ENCODE measurements around the gene CALML6.
"Not testable (repeated sequence)": the region's sequence is repeated elsewhere in the genome, so short reads cannot be mapped to it uniquely, and the experiment has no call there.

CALML6 gene, protein sequence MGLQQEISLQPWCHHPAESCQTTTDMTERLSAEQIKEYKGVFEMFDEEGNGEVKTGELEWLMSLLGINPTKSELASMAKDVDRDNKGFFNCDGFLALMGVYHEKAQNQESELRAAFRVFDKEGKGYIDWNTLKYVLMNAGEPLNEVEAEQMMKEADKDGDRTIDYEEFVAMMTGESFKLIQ

DNA sequence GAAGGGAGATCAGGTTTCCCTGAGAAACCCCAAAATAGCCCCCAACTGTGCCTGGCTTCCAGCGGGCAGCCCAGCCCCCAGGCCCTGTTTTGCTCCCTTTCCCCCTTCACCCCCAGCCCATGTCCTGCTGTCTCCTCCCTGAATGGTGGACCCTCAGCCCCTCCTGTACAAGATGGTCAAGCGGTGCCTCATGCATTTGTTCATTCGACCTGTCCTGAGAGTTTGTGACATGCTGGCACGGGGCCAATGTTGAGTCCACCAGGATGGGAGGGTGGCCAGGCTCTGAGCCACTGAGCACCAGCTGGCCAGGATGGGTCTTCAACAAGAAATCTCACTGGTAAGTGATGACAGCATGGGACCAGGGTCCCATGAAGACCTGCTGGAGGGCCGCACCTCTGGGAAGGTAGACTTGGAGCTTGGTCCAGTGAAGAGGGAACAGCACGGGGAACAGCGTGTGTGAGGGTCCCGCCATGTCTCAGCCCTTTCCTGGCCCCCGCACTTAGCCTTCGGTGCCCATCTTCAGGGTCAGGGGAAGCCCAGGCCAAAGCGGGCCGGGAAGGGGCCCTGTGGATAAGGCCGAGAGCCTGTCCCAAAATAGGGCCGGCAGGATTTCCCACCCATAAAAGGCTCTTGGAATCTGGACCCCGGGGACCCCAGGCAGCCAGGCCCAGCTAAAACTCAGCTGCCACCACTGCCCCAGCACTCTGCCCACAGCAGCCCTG is at the start of gene CALML6:
CALML6 (plus strand) TSS at position 290 of the 722 bp plus-strand sequence; CDS start at position 311, 21 bp downstream.
- FAIRE-seq: no peak
- DNase-seq (ENCODE audit: extremely low spot score, insufficient read length, low read depth): no peak

DNA sequence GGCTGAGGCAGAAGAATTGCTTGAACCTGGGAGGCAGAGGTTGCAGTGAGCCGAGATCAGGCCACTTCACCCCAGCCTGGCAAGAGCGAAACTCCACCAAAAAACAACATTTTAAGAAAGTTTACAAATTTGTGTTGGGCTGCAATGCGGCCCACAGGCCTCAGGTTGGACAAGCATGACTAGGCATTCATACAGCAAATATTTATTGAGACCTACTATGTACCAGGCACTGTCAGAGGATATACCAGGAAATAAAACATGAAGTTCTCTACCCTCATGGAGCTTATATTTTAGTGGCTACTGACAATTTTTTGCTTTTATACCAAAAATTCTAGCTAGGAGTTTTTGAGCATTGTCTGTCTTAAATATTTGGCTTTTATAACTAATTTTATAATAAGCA is 47.9 kb upstream of the CALML6 start:
- DNase-seq (ENCODE audit: extremely low spot score, insufficient read length, low read depth) (no peak), FAIRE-seq (no peak)

DNA sequence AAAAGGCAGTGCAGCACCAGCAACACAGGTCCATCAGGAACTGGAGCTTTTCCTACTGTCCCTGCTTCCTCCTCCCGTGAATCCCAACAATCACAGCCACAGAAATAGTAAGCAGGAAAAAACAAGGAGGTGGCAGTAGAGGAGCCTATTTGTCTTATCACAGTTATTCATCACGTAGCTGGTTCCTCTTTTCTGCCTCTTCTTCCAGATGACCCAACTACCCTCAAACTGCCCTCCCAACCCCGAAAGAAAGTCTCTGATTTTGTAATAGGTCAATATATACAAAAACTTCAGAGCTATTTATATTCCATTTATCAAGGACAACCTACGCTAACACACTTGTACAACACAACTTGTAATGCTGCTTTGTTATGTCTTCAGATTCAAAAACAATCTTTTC is 45.6 kb upstream of the CALML6 start:
- no peak for FAIRE-seq

DNA sequence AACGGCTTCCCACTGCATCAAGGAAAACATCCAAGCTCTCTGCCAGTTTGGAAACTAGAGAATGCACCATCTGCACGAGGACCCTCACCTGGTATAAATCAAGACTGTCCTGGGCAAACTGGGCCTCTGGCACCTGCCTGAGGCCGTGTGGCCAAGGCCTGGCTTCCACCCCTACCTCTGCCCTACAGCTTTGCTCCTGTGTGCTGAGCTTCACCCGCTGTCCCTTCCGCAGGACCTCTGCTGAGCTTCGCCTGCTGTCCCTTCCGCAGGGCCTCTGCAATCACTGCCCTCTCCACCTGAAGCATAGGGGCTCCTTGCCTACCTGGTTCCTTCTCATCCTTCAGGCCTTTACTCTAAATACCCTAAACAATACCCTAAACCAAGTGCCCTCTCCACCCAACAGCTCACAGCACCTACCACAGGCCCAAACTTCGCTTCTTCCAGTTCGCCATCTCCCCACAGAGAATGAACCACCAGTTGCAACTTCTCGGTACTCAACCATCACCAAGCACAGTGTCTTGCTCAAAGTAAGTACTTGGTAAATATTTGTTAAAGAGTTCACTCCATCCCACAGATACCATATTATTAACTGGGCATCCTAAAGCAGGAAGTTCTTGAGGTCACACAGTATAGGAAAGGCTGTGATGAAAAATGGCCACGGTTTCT is 42.6 kb upstream of the CALML6 start:
- FAIRE-seq (no peak), DNase-seq (ENCODE audit: extremely low spot score, insufficient read length, low read depth) (no peak)

More for the DNA sequence above, 45.6 kb upstream of the CALML6 start:
- DNase-seq (ENCODE audit: extremely low spot score, insufficient read length, low read depth): no peak

DNA sequence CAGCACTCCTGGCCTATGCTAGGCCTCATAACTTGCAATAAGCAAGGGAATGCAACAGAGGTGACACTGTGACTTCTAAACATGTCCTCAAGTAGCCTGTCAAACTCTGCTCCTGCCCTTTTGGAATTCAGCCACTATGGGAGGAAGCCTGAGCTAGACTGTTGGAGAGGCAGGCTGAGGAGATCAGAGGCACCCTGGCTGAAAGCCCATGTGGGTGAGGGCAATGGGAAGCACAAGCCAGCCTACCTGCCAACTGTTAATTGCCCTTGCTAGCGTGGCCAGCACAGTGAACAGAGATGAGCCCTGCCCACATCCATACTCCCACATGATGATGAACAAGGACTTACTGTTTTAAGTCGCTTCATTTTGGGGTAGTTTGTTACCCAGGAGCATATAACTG is 41.9 kb upstream of the CALML6 start:
- FAIRE-seq: no peak
- no peak for DNase-seq (ENCODE audit: extremely low spot score, insufficient read length, low read depth)

DNA sequence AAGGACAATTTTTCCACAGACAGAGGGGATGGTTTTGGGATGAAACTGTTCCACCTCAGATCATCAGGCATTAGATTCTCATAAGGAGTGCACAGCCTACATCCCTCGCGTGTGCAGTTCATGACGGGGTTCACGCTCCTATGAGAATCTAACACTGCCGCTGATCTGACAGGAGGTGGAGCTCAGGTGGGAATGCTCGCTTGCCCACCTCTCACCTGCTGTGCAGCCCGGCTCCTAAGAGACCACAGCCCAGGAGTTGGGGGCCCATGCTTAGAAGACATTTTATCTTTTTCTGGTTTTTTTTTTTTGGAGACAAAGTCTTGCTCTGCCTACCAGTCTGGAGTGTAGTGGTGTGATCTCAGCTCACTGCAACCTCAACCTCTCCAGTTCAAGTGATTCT is 40.2 kb upstream of the CALML6 start:
- FAIRE-seq (no peak), DNase-seq (ENCODE audit: extremely low spot score, insufficient read length, low read depth) (no peak)

DNA sequence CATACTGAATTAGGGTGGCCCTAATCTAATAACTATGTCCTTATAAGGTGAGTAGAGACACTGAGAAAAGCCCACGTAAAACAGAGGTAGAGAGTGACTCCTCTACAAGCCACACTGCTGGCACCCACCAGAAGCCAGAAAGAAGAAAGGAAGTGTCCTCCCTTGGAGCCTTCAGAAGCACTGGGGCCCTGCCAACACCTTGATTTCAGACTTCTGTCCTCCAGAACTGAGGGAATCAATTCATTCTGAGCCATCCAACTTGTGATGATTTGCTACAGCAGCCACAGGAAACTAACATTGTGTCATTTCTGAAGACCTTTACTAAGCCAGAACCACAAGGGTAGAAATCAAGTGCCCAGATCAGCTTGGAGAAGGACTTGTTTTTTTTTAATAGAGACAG is 39.1 kb upstream of the CALML6 start:
- DNase-seq (ENCODE audit: extremely low spot score, insufficient read length, low read depth) (no peak), FAIRE-seq (no peak)

DNA sequence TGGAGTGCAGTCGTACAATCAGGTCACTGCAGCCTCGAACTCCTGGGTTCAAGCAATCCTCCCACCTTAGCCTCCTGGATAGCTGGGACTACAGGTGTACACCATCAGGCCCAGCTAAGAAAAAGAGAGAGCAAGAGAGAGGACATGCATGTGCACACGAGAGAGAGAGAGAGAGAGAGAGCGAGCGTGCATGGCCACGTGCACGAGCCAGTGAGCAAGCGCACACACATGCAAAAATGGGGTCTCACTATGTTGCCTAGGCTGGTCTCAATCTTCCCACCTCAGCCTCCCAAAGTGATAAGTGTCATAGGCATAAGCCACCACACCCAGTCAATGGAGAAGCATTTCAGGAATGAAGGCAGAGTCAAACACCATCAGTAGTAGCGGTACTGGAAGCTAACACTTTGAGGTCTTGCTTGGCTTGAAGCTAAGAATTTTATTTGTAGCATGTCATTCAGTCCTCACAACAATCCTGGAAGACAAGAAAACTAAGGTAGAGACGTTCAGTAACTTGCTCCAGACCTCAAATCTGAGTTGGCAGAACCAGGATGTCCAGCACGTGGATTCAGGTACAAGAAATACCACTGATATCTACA is 38.6 kb upstream of the CALML6 start:
- DNase-seq (ENCODE audit: extremely low spot score, insufficient read length, low read depth): no peak
- FAIRE-seq: no peak

DNA sequence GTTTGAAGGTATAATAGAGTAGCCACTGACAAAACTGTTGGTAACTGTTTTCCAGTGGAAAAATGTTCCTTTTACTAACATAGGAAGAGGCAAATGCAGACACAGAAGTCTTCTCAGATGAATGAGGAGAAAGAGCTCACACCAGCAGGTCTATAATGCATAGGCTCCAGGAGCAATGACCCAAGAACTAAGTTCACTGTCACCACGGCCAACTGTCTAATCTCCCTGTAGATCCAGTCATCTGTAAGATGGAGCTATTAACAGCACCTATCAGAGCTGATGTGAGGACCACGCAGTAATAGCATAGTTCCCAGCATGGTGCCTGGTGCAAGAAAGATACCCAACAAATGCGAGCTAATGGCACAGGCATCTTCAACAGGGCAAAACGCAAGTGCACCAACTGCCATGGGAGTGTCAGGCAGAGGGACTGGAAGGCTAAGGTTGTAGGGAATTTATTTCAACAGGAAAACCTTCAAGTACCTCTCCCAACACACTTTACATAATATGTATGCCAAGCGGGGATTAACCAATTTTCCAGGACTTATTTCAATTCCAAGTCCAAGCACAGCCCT is 37.1 kb upstream of the CALML6 start:
- DNase-seq (ENCODE audit: extremely low spot score, insufficient read length, low read depth) (no peak), FAIRE-seq (no peak)

DNA sequence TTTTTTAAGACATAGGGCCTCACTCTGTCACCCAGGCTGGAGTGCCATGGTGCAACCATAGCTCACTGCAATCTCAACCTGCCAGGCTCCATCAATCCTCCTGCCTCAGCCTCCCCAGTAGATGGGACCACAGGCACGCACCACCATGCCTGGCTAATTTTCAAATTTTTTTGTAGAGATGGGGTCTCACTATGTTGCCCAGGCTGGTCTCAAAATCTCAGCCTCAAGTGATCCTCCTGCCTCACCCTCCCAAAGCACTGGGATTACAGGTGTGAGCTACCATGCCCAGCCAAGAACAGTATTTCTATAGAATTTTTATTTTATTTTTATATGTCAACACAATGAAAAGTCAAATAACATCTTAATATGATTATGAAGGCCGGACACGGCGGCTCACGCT is 35.1 kb upstream of the CALML6 start:
- FAIRE-seq (no peak), DNase-seq (ENCODE audit: extremely low spot score, insufficient read length, low read depth) (no peak)

DNA sequence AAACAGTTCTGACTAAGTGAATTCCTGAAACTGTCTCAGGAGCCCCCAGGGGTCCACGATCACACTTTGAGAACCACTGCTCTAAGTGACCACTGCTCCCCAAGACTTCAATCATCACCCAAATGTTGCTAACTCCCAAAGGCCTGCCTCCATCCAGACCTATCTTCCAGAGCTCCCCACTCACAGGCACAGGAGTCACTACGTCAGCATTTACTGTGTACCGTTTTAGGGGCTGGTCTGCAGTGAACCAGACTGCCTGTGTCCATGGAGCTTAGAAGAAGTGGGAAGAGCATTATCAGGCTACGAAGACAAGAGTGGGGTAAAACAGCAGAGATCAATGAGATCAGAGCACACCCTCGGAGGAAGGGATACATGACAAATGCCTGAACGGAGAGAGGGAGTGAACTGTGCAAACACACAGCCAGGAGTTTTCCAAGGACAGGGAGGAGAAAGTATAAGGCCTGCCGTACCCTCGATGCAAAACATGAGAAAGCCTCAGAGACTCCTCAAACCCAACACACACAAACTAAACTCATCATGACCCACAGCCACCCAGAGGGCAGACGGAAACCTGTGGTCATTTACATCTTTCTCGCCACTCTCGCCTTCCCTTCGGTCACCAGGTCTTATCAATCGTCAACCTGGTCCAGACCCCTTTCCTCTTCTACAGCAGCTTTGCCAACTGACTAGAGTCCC is 34.3 kb upstream of the CALML6 start:
- FAIRE-seq: no peak

DNA sequence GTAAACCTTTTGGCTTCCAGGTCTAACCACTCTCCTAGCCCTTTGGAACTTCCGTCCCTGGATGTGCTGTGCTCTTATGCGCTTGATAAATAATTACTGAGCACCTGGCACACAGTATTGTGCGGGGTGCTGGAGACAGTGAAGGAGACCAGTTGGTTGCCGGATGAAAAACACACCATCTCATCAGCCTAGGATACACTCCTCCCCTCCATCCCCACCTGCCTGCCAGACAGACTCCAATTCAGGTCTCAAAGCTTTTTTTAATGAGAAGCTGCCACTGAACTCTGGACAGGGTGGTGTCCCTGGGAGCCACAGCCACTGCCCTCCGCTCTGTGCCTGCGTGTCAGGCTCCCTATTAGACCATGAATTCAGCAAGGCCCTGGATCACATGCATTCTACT is 33.3 kb upstream of the CALML6 start:
- FAIRE-seq (no peak), DNase-seq (ENCODE audit: extremely low spot score, insufficient read length, low read depth) (no peak)

More for the DNA sequence above, 34.3 kb upstream of the CALML6 start:
- no peak for DNase-seq (ENCODE audit: extremely low spot score, insufficient read length, low read depth)

DNA sequence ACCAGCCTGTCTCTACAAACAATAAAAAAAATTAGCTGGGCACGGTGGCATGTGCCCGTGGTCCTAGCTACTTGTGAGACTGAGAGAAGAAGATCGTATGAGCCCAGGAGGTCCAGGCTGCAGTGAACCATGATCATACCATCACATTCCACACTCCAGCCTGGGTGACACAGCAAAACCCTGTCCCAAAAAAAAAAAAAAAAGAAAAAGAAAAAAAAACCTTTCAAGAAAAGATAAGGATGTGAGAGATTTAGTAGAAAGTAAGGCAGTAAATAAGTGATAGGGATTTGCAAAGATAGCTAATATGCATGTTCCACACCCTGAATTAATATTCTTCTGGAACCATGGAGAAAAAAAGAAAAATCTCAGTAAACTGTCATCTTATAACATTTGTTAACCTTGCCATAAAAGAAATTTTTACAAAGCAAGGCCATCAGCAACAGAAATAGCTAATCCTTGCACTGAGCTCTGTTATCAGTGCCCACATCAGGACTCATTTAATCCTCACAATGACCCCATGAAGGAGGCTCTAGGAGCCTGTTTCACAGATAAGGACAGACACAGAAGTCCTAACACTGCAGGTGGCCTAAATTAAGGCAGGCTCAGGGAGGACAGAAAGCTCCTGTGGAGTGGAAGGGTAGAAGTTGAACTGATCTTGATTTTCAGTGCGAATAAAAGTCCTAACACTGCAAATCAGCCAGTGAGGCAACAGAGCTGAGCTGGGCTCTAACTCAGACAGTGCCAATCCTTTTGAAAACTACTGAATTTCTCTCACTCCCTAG is 31.8 kb upstream of the CALML6 start:
- no peak for DNase-seq (ENCODE audit: extremely low spot score, insufficient read length, low read depth)
- no peak for FAIRE-seq

DNA sequence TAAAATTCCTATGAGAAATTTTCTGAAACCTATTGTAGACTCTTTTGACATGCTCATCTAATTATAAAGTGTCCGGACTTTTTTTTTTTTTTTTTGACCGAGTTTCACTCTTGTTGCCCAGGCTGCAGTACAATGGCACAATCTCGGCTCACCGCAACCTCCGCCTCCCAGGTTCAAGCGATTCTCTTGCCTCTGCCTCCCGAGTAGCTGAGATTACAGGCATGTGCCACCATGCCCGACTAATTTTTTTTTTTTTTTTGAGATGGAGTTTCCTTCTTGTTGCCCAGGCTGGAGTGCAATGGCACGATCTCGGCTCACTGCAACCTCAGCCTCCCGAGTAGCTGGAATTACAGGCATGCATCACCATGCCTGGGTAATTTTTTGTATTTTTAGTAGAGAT is 31.2 kb upstream of the CALML6 start:
- FAIRE-seq; DNase-seq (ENCODE audit: extremely low spot score, insufficient read length, low read depth): not testable (repeated sequence)

DNA sequence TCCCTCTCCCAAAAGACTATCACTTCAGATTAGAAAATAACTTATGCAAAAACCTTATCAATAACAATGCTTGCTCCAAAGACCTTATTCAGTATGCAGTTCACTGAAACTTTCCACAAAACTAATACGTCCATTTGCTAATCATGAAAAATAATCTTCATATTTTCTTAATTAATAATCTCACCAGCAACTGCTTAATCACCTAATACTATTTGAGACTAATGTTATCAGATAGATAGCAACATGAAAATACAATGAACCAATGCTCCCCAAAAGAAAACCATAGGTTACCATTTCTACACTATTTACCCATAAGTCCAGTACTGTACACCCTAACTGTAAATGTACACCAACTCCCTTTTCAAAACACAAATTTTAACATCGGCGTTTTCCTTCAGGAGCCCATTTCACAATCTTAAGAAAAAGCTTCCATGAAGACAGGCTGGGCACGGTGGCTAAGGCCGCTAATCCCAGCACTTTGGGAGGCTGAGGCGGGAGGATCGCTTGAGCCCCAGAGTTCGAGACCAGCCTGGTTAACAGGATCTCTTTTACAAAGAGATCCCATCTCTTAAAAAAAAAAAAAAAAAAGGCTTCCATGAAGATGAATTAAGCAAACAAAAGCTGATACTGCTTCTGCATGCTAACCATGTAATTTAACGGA is 25.8 kb upstream of the CALML6 start:
- FAIRE-seq (no peak), DNase-seq (ENCODE audit: extremely low spot score, insufficient read length, low read depth) (no peak)

DNA sequence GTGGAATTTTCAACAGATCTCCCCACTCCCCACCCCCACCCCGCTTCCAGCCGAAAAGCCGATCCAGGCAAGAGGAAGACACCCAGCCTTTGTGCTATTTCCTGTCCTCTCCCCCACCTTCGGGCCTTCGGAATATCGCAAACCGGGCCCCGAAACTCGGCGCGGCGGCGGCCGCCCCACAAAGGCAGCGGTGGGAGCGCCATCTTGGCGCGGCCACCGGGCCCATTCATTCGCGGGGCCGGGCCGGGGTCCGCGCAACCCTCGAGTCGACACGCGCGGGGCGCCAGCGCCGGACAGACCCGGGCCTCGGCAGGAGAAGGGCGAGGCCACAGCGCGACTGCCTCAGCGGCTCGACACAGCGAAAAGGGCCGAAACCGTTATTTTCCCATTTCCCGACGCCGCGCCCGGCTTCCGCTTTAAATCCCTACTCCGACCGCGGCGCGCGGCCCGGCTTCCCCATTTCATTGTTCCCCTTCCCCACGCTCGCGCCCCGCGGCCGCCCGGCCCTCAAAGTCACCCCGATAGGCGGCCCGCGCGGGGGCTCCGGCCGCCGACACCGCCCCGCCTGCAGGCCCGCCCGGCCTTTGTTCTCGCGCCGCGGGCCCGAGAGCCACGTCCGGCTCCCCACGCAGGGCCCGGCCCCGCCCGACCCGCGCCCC is 25.1 kb upstream of the CALML6 start:
- FAIRE-seq (peak; percentile 49), DNase-seq (ENCODE audit: extremely low spot score, insufficient read length, low read depth) (peak; percentile 45)

DNA sequence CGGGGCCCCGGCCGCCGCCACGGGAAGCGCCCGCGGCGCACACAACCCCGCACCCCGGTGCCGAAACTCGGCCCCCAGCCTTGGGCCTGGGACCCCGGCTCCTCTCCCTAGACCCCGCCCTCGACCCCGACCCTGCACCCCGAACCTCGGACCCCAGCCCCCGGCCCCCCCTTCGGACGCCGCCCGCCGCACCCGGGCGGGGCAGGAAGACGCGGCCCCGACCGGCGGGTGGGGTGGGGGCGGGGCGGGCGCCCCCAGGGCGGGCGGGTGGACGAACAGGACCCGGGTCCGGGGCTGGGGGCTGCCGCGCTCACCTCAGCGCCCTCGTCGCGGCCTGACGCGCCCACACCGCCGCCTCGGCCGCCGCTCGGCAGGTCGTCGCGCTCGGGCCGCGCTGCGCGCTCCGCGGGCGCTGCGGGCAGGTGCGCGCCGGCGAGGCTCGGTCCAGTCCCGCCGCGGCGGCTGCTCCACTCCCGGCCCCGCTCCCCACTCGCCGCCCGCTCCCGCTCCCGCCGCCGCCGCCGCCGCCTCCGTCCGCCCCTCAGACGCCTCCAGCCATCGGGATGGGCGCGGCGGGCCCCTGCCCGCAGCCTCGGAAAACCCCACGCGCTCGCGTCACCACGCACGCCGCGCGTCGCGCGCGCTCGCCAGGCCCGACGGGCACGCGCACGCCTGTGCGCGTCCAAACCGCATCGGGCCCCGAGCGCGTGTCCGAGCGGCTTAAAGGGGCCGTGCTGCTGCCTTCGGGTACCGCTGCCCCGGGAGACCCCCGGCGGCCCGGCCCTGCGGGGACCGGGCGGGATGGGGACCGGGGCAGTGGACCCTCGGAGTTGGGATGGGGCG is 24.3 kb upstream of the CALML6 start, which contains the start of gene GNB1:
GNB1 (minus strand) TSS at position 582 of the 843 bp plus-strand sequence. CDS start 65,634 bp downstream, outside the sequence.
- peak; percentile 95 for FAIRE-seq

More for the DNA sequence above, 24.3 kb upstream of the CALML6 start, which contains the start of gene GNB1:
- peak; percentile 96 for DNase-seq (ENCODE audit: extremely low spot score, insufficient read length, low read depth)

Data from GM18507 (cell line).